ENCODE data around the gene SLC17A2.

SLC17A2 gene

GRCh38 chr6:25900843-25901242 lies 29.6 kb downstream of the SLC17A2 start:
- H3K27ac ChIP-seq = no peak overlapping the region
- TF ChIP-seq CTCF (conservative IDR thresholded peaks at IDR 0.05) = no peak

- no peak for TF ChIP-seq CTCF (conservative IDR thresholded peaks at IDR 0.05)
- no peak overlapping the region; the same call in 1 of the 2 replicates for H3K27ac ChIP-seq
Measured at GRCh38 chr6:25899580-25900408, 30.7 kb downstream of the SLC17A2 start.

GRCh38 chr6:25899123-25899522 lies 31.4 kb downstream of the SLC17A2 start:
- H3K27ac ChIP-seq = peak overlapping the region; percentile 39; the same call in 1 of the 2 replicates
- TF ChIP-seq CTCF (conservative IDR thresholded peaks at IDR 0.05) = no peak

GRCh38 chr6:25898289-25898977 lies 32.1 kb downstream of the SLC17A2 start:
- H3K27ac ChIP-seq = peak overlapping the region; percentile 39
- TF ChIP-seq CTCF (conservative IDR thresholded peaks at IDR 0.05) = no peak

GRCh38 chr6:25896252-25896651 lies 34.2 kb downstream of the SLC17A2 start:
- no peak overlapping the region for H3K27ac ChIP-seq

GRCh38 chr6:25895771-25896170 lies 34.7 kb downstream of the SLC17A2 start:
- H3K27ac ChIP-seq = no peak overlapping the region
- no peak for TF ChIP-seq CTCF (conservative IDR thresholded peaks at IDR 0.05)

More at GRCh38 chr6:25896252-25896651, 34.2 kb downstream of the SLC17A2 start:
- no peak for TF ChIP-seq CTCF (conservative IDR thresholded peaks at IDR 0.05)

- H3K27ac ChIP-seq = no peak overlapping the region
- TF ChIP-seq CTCF (conservative IDR thresholded peaks at IDR 0.05) = no peak
Measured at GRCh38 chr6:25893778-25894177, 36.7 kb downstream of the SLC17A2 start.

All from VCaP (cell line).